GM23338 (cell line): ENCODE results near the gene RNF40. TPM values are rescaled to one million over a fixed set of nuclear protein-coding genes. Genes with fewer than 3 reads are reported as not detected.

Experiments
- ATAC-seq: fragments of 200-7000 bp; cut with Tn5 transposase; 3 replicates; pipeline ENCODE4 v1.9.1; 2020
- DNase-seq: peaks from one replicate; pipeline ENCODE4 v3.0.0-alpha.2; 2015; ENCODE audit warnings: low spot score
- H2AFZ ChIP-seq: fragments of 200-600 bp; sonication (generic); 2 replicates; pipeline ENCODE4 v1.8.0; 2016; ENCODE audit warnings: antibody characterized with exemption, mild to moderate bottlenecking, moderate library complexity
- H3F3A ChIP-seq: fragments of 200-600 bp; sonication (generic); replicated peaks from 2 replicates; pipeline ENCODE4 v1.8.0; 2017; ENCODE audit warnings: antibody characterized with exemption, mixed run types, low read depth
- H3K27ac ChIP-seq: fragments of 200-600 bp; sonication (generic); 2 replicates; pipeline ENCODE4 v1.6.1; 2016; ENCODE audit warnings: low read depth
- H3K27me3 ChIP-seq: fragments of 200-600 bp; sonication (generic); 2 replicates; pipeline ENCODE4 v1.8.0; 2016; ENCODE audit warnings: mild to moderate bottlenecking, mixed run types, moderate library complexity; ENCODE audit not compliant: insufficient read depth
- H3K36me3 ChIP-seq: fragments of 200-600 bp; sonication (generic); 2 replicates; pipeline ENCODE4 v1.8.0; 2016; ENCODE audit warnings: mild to moderate bottlenecking; ENCODE audit not compliant: insufficient read depth
- H3K4me1 ChIP-seq: fragments of 200-600 bp; sonication (generic); 2 replicates; pipeline ENCODE4 v1.8.0; 2016; ENCODE audit warnings: mild to moderate bottlenecking, moderate library complexity; ENCODE audit not compliant: insufficient read depth
- H3K4me2 ChIP-seq: fragments of 200-600 bp; sonication (generic); 2 replicates; pipeline ENCODE4 v1.7.1; 2017; ENCODE audit warnings: mixed run types
- H3K4me3 ChIP-seq: fragments of 200-600 bp; sonication (generic); 2 replicates; pipeline ENCODE4 v1.6.1; 2016; ENCODE audit warnings: mixed run types
- H3K79me2 ChIP-seq: fragments of 200-600 bp; sonication (generic); replicated peaks from 2 replicates; pipeline ENCODE4 v1.8.0; 2017; ENCODE audit warnings: mild to moderate bottlenecking; ENCODE audit not compliant: insufficient read depth
- H3K9me2 ChIP-seq: fragments of 200-600 bp; sonication (generic); 2 replicates; pipeline ENCODE4 v1.8.0; 2017; ENCODE audit not compliant: insufficient read depth
- H4K20me1 ChIP-seq: fragments of 200-600 bp; sonication (generic); replicated peaks from 2 replicates; pipeline ENCODE4 v1.8.0; 2017; ENCODE audit warnings: mild to moderate bottlenecking; ENCODE audit not compliant: insufficient read depth
- H3K27ac Mint-ChIP-seq: 2 replicates; pipeline ENCODE4 v1.8.0; 2020; ENCODE audit warnings: inconsistent platforms, mild to moderate bottlenecking, moderate library complexity, mixed read lengths
- H3K27me3 Mint-ChIP-seq: 3 replicates; pipeline ENCODE4 v1.8.0; 2022; ENCODE audit warnings: low read depth, mild to moderate bottlenecking, moderate library complexity, mixed read lengths, inconsistent platforms; ENCODE audit not compliant: insufficient read depth, poor library complexity
- H3K36me3 Mint-ChIP-seq: 3 replicates; pipeline ENCODE4 v1.8.0; 2021; ENCODE audit warnings: low read depth, mild to moderate bottlenecking, inconsistent platforms, moderate library complexity, mixed read lengths
- H3K4me1 Mint-ChIP-seq: 3 replicates; pipeline ENCODE4 v1.8.0; 2020; ENCODE audit warnings: mild to moderate bottlenecking, inconsistent platforms, mixed read lengths
- H3K4me3 Mint-ChIP-seq: 3 replicates; pipeline ENCODE4 v1.8.0; 2021; ENCODE audit warnings: moderate library complexity, mild to moderate bottlenecking, inconsistent platforms, mixed read lengths
- H3K9me3 Mint-ChIP-seq: 3 replicates; pipeline ENCODE4 v1.8.0; 2020; ENCODE audit warnings: moderate library complexity, mild to moderate bottlenecking, inconsistent platforms, mixed read lengths
- CREB1 ChIP-seq: fragments of 250-450 bp; sonication (Bioruptor Pico); IDR thresholded peaks from 2 replicates; pipeline ENCODE4 v1.5.0; 2020; ENCODE audit warnings: low read depth, mild to moderate bottlenecking, moderate library complexity
- CTCF ChIP-seq, 2 experiments: fragments of 200-600 bp in 1 of 2; sonication (generic) in 1 of 2; conservative IDR thresholded peaks; 2 replicates each; pipeline versions ENCODE4 v1.5.1 to v1.6.1; 2016 to 2017; ENCODE audit warnings: antibody characterized with exemption in 2 of 2, low read depth in 2 of 2, mild to moderate bottlenecking in 2 of 2, moderate library complexity in 1 of 2
- ETS1 ChIP-seq: IDR thresholded peaks from 2 replicates; pipeline ENCODE4 v1.6.1; 2016; ENCODE audit warnings: antibody characterized with exemption
- EZH2 ChIP-seq: fragments of 200-600 bp; sonication (generic); IDR thresholded peaks from one replicate; pipeline ENCODE4 v1.8.0; 2017; ENCODE audit warnings: antibody characterized with exemption, mild to moderate bottlenecking, low read depth; ENCODE audit not compliant: unreplicated experiment
- EZH2phosphoT487 ChIP-seq: fragments of 200-600 bp; sonication (generic); IDR thresholded peaks from one replicate; pipeline ENCODE4 v1.8.1; 2018; ENCODE audit warnings: antibody characterized with exemption; ENCODE audit not compliant: unreplicated experiment
- NANOG ChIP-seq: IDR thresholded peaks from 2 replicates; pipeline ENCODE4 v1.6.1; 2016; ENCODE audit warnings: antibody characterized with exemption, borderline replicate concordance
- POLR2AphosphoS5 ChIP-seq: IDR thresholded peaks from 2 replicates; pipeline ENCODE4 v1.6.1; 2016; ENCODE audit warnings: antibody characterized with exemption, low read depth
- REST ChIP-seq: IDR thresholded peaks from one replicate; pipeline ENCODE4 v1.6.1; 2018; ENCODE audit warnings: antibody characterized with exemption; ENCODE audit not compliant: unreplicated experiment
- STAT1 ChIP-seq: IDR thresholded peaks from one replicate; pipeline ENCODE4 v1.6.1; 2016; ENCODE audit warnings: antibody characterized with exemption; ENCODE audit not compliant: unreplicated experiment
- ZNF331 ChIP-seq: fragments of 250-450 bp; sonication (Bioruptor Pico); IDR thresholded peaks from 2 replicates; pipeline ENCODE4 v1.5.0; 2020; ENCODE audit warnings: low read depth, mild to moderate bottlenecking, moderate library complexity
- polyA plus RNA-seq: library from polyadenylated mRNA; unstranded; fragments of >200 nt; fragmentation: Nextera tagmentation; extraction: Ambion mirVana; gene quantifications from 2 replicates; pipeline ENCODE4 v1.2.1, GENCODE V29; 2016
- total RNA-seq: library from RNA; depleted of rRNA; stranded (reverse); fragments of >200 nt; shearing (Covaris generic); gene quantifications from 2 replicates; pipeline ENCODE4 v1.2.3, GENCODE V29; 2014

The RNF40 gene
- total and polyA plus RNA-seq, 2 experiments from 2014 or later, result 36.0 to 78.5 TPM

GRCh38 chr16:30722443-30722842 lies 39.7 kb upstream of the RNF40 start:
- no peaks in the 10 kb centered on the region for H3K9me2 ChIP-seq
- no peak overlapping the region for H3K27ac ChIP-seq
- Mint-ChIP-seq H3K36me3 (peaks cover 88% of the 10 kb centered on the region), H3K27ac (no peak overlapping the region), H3K9me3 (no peaks in the 10 kb centered on the region), H3K27me3 (peaks cover 10% of the 10 kb centered on the region), H3K4me1 (0 out of 3 replicates have a peak, but pooled peaks cover 3% of the 10 kb centered on the region), H3K4me3 (no peak overlapping the region)
- H3F3A ChIP-seq, result no peaks in the 10 kb centered on the region
- DNase-seq (peak; percentile 17), ATAC-seq (peak; percentile 43)
- TF ChIP-seq CTCF (conservative IDR thresholded peaks at IDR 0.05; ENCODE audit: low read depth in 2 of 2) (peak in 1 of 2 experiments; percentile 44; a peak in 2 of 4 replicates), ETS1 (no peak), REST (no peak), NANOG (no peak), ZNF331 (CRISPR knock-in tag) (no peak), EZH2phosphoT487 (no peak), POLR2AphosphoS5 (no peak), CREB1 (CRISPR knock-in tag) (no peak), STAT1 (no peak)
- H3K4me2 ChIP-seq, result no peak overlapping the region
- H3K27me3 ChIP-seq, result no peaks in the 10 kb centered on the region
- H4K20me1 ChIP-seq, result peaks cover 28% of the 10 kb centered on the region
- H3K4me1 ChIP-seq, result 0 out of 2 replicates have a peak, but pooled peaks cover 2% of the 10 kb centered on the region
- H3K79me2 ChIP-seq, result peaks cover 16% of the 10 kb centered on the region
- no peak overlapping the region for H3K4me3 ChIP-seq
- peaks cover 55% of the 10 kb centered on the region for H3K36me3 ChIP-seq
- no peak overlapping the region for H2AFZ ChIP-seq

GRCh38 chr16:30722916-30723315 lies 39.2 kb upstream of the RNF40 start:
- Mint-ChIP-seq H3K9me3 (no peaks in the 10 kb centered on the region), H3K4me1 (peaks cover 6% of the 10 kb centered on the region), H3K27me3 (peaks cover 10% of the 10 kb centered on the region), H3K27ac (no peak overlapping the region), H3K4me3 (no peak overlapping the region), H3K36me3 (peaks cover 87% of the 10 kb centered on the region)
- H2AFZ ChIP-seq, result no peak overlapping the region
- H3K9me2 ChIP-seq, result no peaks in the 10 kb centered on the region
- ATAC-seq (no peak), DNase-seq (no peak)
- no peak overlapping the region for H3K27ac ChIP-seq
- no peaks in the 10 kb centered on the region; the same call in 1 of the 2 replicates for H3F3A ChIP-seq
- H3K4me3 ChIP-seq, result no peak overlapping the region
- H3K4me2 ChIP-seq, result no peak overlapping the region
- no peaks in the 10 kb centered on the region for H3K27me3 ChIP-seq
- TF ChIP-seq EZH2phosphoT487 (no peak), CREB1 (CRISPR knock-in tag) (no peak), REST (no peak), ZNF331 (CRISPR knock-in tag) (no peak), EZH2 (no peak)
- peaks cover 21% of the 10 kb centered on the region for H3K79me2 ChIP-seq
- H3K36me3 ChIP-seq, result peaks cover 55% of the 10 kb centered on the region
- H4K20me1 ChIP-seq, result peaks cover 33% of the 10 kb centered on the region
- peaks cover 6% of the 10 kb centered on the region for H3K4me1 ChIP-seq
